PC-9 (cell line): ENCODE measurements around the gene GOLGA5. TPM values are rescaled to one million over a fixed set of nuclear protein-coding genes. Genes with fewer than 3 reads are reported as not detected.
"Not testable (repeated sequence)": the region's sequence is repeated elsewhere in the genome, so short reads cannot be mapped to it uniquely, and the experiment has no call there.

Experiments
- BruUV-seq: library from RNA; stranded (reverse); fragments of 400-500 nt; replicated peaks from 2 replicates; lab custom pipeline; 2021; lab: Mats Ljungman, UMichigan
- CTCF ChIA-PET: fragments of 300-600 bp; sonication (Branson Sonifier 250); formaldehyde crosslinking; loops from one replicate; lab custom pipeline; 2022; ENCODE audit warnings: antibody characterized with exemption; lab: Charles Lee
- POLR2A ChIA-PET: fragments of 300-600 bp; sonication (Branson Sonifier 250); formaldehyde crosslinking; loops from one replicate; lab custom pipeline; 2022; ENCODE audit warnings: antibody characterized with exemption; ENCODE audit not compliant: unreplicated experiment; lab: Charles Lee
- DNase-seq, 2 experiments: peaks; one replicate each; pipeline versions ENCODE4 v3.0.0 to v3.0.0-alpha.2; 2015 to 2022; ENCODE audit warnings: mixed read lengths in 1 of 2
- H2AFZ ChIP-seq: fragments of 200-600 bp; sonication (generic); 2 replicates; pipeline ENCODE4 v1.8.1; 2017; ENCODE audit warnings: antibody characterized with exemption
- H3F3A ChIP-seq: fragments of 200-600 bp; sonication (generic); 2 replicates; pipeline ENCODE4 v1.8.1; 2017; ENCODE audit warnings: antibody characterized with exemption, mild to moderate bottlenecking, low read depth; ENCODE audit not compliant: insufficient read depth
- H3K27ac ChIP-seq: fragments of 200-600 bp; sonication (generic); 2 replicates; pipeline ENCODE4 v1.6.1; 2016; ENCODE audit warnings: mixed run types
- H3K27me3 ChIP-seq: fragments of 200-600 bp; sonication (generic); 2 replicates; pipeline ENCODE4 v1.6.1; 2016; ENCODE audit warnings: low read depth, mixed run types; ENCODE audit not compliant: insufficient read depth
- H3K36me3 ChIP-seq: fragments of 200-600 bp; sonication (generic); 2 replicates; pipeline ENCODE4 v1.6.1; 2016; ENCODE audit warnings: low read depth, mixed run types
- H3K4me1 ChIP-seq: fragments of 200-600 bp; sonication (generic); replicated peaks from 2 replicates; pipeline ENCODE4 v1.6.1; 2016; ENCODE audit warnings: mixed run types; ENCODE audit not compliant: insufficient read depth
- H3K4me2 ChIP-seq: fragments of 200-600 bp; sonication (generic); 2 replicates; pipeline ENCODE4 v1.6.1; 2017; ENCODE audit warnings: mixed run types
- H3K4me3 ChIP-seq: fragments of 200-600 bp; sonication (generic); 2 replicates; pipeline ENCODE4 v1.6.1; 2016; ENCODE audit warnings: mixed run types
- H3K79me2 ChIP-seq: fragments of 200-600 bp; sonication (generic); 2 replicates; pipeline ENCODE4 v1.6.1; 2017; ENCODE audit warnings: low read depth, mixed run types
- H3K9me2 ChIP-seq: fragments of 200-600 bp; sonication (generic); 2 replicates; pipeline ENCODE4 v1.8.1; 2017; ENCODE audit warnings: mild to moderate bottlenecking; ENCODE audit not compliant: insufficient read depth
- H3K9me3 ChIP-seq: fragments of 200-600 bp; sonication (generic); 2 replicates; pipeline ENCODE4 v1.8.1; 2016; ENCODE audit warnings: low read depth; ENCODE audit not compliant: insufficient read depth
- H4K20me1 ChIP-seq: fragments of 200-600 bp; sonication (generic); 2 replicates; pipeline ENCODE4 v1.8.1; 2017; ENCODE audit not compliant: insufficient read depth
- EZH2 ChIP-seq: fragments of 200-600 bp; sonication (generic); IDR thresholded peaks from 2 replicates; pipeline ENCODE4 v1.8.0; 2017; ENCODE audit warnings: antibody characterized with exemption, low read depth
- intact Hi-C: fragments of 100-400 bp; cut with micrococcal nuclease; formaldehyde crosslinking; loops from one replicate; pipeline ENCODE4 v1.10.0; 2022; ENCODE audit not compliant: unreplicated experiment
- total RNA-seq: library from RNA; stranded (reverse); gene quantifications from 2 replicates; pipeline ENCODE4 v1.2.3, GENCODE V29; 2021
- TF ChIP-seq, protein P1 (sequence below): fragments of 200-600 bp; sonication (generic); conservative IDR thresholded peaks from 2 replicates; pipeline ENCODE4 v1.6.1; 2017; ENCODE audit warnings: mixed run types, antibody characterized with exemption, mild to moderate bottlenecking, moderate library complexity

The GOLGA5 gene
- total RNA-seq, 1 experiment from 2014 or later: 22.6 TPM

DNA sequence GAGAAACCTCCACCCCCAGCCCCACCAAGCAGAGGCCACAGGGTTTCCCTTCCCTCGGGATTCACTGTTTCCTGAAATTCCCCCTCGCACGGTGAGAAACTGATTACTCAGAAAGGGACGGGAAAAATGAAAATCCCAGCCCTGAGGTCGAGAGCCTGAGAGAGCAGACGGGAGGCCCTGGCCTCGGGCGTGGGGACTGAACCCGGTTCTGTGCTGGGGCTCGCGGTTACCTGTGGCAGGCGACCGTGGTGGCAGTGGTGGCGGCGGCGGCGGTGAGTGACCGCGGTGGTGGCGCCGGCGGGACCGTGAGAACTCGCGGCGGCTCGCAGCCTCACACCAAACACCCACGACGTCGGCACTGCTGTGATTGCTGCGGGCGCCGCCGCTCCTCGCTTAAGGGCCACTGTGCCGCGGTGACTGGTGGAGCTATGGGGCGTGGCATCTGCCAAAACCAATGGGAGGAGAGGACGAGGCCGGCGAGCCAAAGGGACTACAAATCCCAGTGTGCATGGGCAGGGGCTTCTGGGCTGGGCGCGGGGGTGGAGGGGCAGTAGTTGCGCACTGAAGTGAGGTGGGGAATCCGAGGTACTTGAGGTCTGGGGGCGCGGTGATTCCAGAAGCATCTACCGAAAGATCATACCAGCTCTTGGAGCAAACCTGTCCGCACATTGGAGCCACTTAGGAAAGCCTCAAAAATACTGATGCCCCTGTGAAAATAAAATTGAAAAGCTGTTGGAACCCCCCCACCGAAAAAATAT, 45.7 kb upstream of the GOLGA5 start, which contains the start of gene LGMN:
Gene LGMN (minus strand): TSS at position 369 of the 758 bp plus-strand sequence. CDS start 15,841 bp downstream, outside the sequence.
- POLR2A ChIA-PET: interaction anchor here (0.8 kb wide), 1 partner anchor 11 kb away, joined by 4 read pairs; no protein-coding TSS in a partner anchor
- Histone ChIP-seq H2AFZ (peak within 1 kb of the TSS; percentile 92), H4K20me1 (no peaks in the 10 kb centered on the region; the same call in 1 of the 2 replicates), H3K36me3 (no peaks in the 10 kb centered on the region), H3F3A (no peaks in the 10 kb centered on the region; the same call in 1 of the 2 replicates), H3K4me1 (peaks cover 13% of the 10 kb centered on the region), H3K9me3 (no peaks in the 10 kb centered on the region), H3K79me2 (peaks cover 28% of the 10 kb centered on the region), H3K4me2 (peak within 1 kb of the TSS; percentile 95), H3K27ac (peak within 1 kb of the TSS; percentile 11; the same call in 1 of the 2 replicates), H3K4me3 (peak within 1 kb of the TSS; percentile 87), H3K9me2 (no peaks in the 10 kb centered on the region), H3K27me3 (no peaks in the 10 kb centered on the region)
- CTCF ChIA-PET: interaction anchor here (0.6 to 0.7 kb wide), 2 partner anchors 22 to 1229 kb away, joined by 3 read pairs; no protein-coding TSS in a partner anchor
- TF ChIP-seq, protein P1, sequence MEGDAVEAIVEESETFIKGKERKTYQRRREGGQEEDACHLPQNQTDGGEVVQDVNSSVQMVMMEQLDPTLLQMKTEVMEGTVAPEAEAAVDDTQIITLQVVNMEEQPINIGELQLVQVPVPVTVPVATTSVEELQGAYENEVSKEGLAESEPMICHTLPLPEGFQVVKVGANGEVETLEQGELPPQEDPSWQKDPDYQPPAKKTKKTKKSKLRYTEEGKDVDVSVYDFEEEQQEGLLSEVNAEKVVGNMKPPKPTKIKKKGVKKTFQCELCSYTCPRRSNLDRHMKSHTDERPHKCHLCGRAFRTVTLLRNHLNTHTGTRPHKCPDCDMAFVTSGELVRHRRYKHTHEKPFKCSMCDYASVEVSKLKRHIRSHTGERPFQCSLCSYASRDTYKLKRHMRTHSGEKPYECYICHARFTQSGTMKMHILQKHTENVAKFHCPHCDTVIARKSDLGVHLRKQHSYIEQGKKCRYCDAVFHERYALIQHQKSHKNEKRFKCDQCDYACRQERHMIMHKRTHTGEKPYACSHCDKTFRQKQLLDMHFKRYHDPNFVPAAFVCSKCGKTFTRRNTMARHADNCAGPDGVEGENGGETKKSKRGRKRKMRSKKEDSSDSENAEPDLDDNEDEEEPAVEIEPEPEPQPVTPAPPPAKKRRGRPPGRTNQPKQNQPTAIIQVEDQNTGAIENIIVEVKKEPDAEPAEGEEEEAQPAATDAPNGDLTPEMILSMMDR: no peak
- no peak for TF ChIP-seq EZH2
- peak; percentile 88 for DNase-seq
- intact Hi-C loops: loop anchor here (5.0 kb wide), 1 partner anchor 44 kb away; the partner anchor contains the start of gene GOLGA5
- BruUV-seq: no TSS peak

DNA sequence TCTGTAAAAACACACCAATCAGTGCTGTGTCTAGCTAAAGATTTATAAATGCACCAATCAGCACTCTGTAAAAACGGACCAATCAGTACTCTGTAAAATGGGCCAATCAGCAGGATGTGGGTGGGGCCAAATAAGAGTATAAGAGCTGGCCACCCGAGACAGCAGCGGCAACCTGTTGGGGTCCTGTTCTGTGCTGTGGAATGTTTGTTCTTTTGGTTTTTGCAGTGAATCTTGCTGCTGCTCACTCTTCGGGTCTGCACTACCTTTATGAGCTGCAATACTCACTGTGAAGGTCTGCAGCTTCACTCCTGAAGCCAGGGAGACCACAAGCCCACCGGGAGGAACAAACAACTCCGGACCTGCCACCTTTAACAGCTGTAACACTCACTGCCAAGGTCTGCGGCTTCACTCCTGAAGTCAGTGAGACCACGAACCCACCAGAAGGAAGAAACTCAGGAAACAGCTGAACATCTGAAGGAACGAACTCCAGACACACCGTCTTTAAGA, 43.8 kb upstream of the GOLGA5 start:
- H2AFZ ChIP-seq, POLR2A ChIA-PET, H3K27me3 ChIP-seq, H3K4me3 ChIP-seq, H3K36me3 ChIP-seq, H3F3A ChIP-seq, BruUV-seq, H3K9me2 ChIP-seq, H4K20me1 ChIP-seq, intact Hi-C loops, H3K4me2 ChIP-seq, CTCF ChIA-PET, H3K9me3 ChIP-seq, H3K27ac ChIP-seq, DNase-seq: not testable (repeated sequence)
- Histone ChIP-seq H3K4me1 (peaks cover 13% of the 10 kb centered on the region), H3K79me2 (peaks cover 26% of the 10 kb centered on the region)

DNA sequence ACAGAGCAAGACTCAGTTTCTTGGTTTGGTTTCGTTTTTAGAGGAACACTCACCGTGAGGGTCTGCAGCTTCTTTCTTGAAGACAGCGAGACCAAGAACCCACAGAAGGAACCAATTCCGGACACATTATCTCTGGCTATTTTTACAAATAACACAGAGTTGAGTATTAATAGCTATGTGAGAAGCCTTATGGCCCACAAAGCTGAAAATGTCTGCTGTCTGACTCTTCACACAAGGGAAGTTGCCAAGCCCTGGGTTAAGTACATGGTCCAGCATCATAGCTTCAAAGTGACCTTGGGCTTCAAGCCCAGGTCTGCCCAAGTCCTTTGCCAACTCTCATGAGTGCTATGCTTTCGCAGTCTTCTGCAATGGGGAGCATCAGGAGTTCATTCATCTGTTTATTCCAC, 43.1 kb upstream of the GOLGA5 start:
- POLR2A ChIA-PET: no interaction called here

More for the DNA sequence above, 43.1 kb upstream of the GOLGA5 start:
- Histone ChIP-seq H3K9me3 (no peaks in the 10 kb centered on the region), H3K79me2 (peaks cover 21% of the 10 kb centered on the region), H3K27me3 (no peaks in the 10 kb centered on the region), H3K4me2 (no peak overlapping the region), H4K20me1 (no peaks in the 10 kb centered on the region), H3K9me2 (no peaks in the 10 kb centered on the region), H3K4me3 (no peak overlapping the region), H3K4me1 (peaks cover 13% of the 10 kb centered on the region), H3K27ac (no peak overlapping the region), H2AFZ (no peak overlapping the region), H3F3A (no peaks in the 10 kb centered on the region; the same call in 1 of the 2 replicates), H3K36me3 (no peaks in the 10 kb centered on the region)
- TF ChIP-seq, protein P1: no peak
- TF ChIP-seq EZH2: no peak
- intact Hi-C loops: no loop called here
- no TSS peak for BruUV-seq
- CTCF ChIA-PET: no interaction called here
- no peak for DNase-seq
